Breast epithelium (tissue), 4 donors: ENCODE results near the gene CPNE4. TPM values are rescaled to one million over a fixed set of nuclear protein-coding genes. Genes with fewer than 3 reads are reported as not detected.

Experiments
- DNase-seq, 2 donors: peaks; one replicate each; pipeline ENCODE4 v3.0.0-alpha.2; 2019; ENCODE audit warnings: low spot score in 2 of 2
- H3K27ac ChIP-seq, 2 donors: fragments of 200-600 bp; sonication (generic) in 1 of 2; one replicate each; pipeline ENCODE4 v1.5.1; 2016 to 2019; ENCODE audit warnings: mild to moderate bottlenecking in 1 of 2
- H3K27me3 ChIP-seq, 2 donors: fragments of 200-600 bp; sonication (generic) in 1 of 2; one replicate each; pipeline versions ENCODE4 v1.5.1 to v1.6.0; 2017 to 2019; ENCODE audit warnings: control low read depth in 1 of 2, mild to moderate bottlenecking in 1 of 2
- H3K36me3 ChIP-seq: fragments of 200-600 bp; one replicate; pipeline ENCODE4 v1.5.1; 2019
- H3K4me1 ChIP-seq, 2 donors: fragments of 200-600 bp; sonication (generic); one replicate each; pipeline ENCODE4 v1.5.1; 2016 to 2019; ENCODE audit warnings: control low read depth in 1 of 2
- H3K4me3 ChIP-seq, 3 donors: fragments of 200-600 bp; sonication (generic); 1 replicate in 2 of 3; 2 replicates in 1 of 3; pipeline ENCODE4 v1.5.1; 2016 to 2019; ENCODE audit warnings: mild to moderate bottlenecking in 3 of 3, moderate library complexity in 2 of 3
- H3K9me3 ChIP-seq, 2 donors: fragments of 200-600 bp; sonication (generic) in 1 of 2; one replicate each; pipeline ENCODE4 v1.5.1; 2016 to 2019; ENCODE audit warnings: control low read depth in 1 of 2
- POLR2A ChIP-seq: fragments of 450-650 bp; IDR thresholded peaks from one replicate; pipeline ENCODE4 v1.6.1; 2016; ENCODE audit warnings: antibody characterized with exemption, mild to moderate bottlenecking, moderate library complexity
- POLR2AphosphoS5 ChIP-seq, 3 donors: sonication (generic); formaldehyde crosslinking; IDR thresholded peaks; one replicate each; pipeline ENCODE4 v1.6.1; 2017; ENCODE audit warnings: antibody characterized with exemption in 3 of 3
- intact Hi-C: fragments of 100-400 bp; cut with DNase I; formaldehyde crosslinking; loops from one replicate; pipeline ENCODE4 v1.15.1; 2023; ENCODE audit warnings: low total_unique reads
- total RNA-seq, 3 donors: library from RNA; depleted of rRNA; stranded (reverse); fragments of >200 nt; gene quantifications; one replicate each; pipeline ENCODE4 v1.1.0, GENCODE V29; 2016
- TF ChIP-seq, protein P1 (sequence below), 3 donors: fragments of 450-650 bp; IDR thresholded peaks; one replicate each; pipeline ENCODE4 v1.5.1; 2016 to 2017; ENCODE audit warnings: antibody characterized with exemption in 3 of 3, mild to moderate bottlenecking in 3 of 3, moderate library complexity in 3 of 3

CPNE4 gene
- total RNA-seq, 3 donors from 2014 or later: 0.16 TPM; not detected in 2

DNA sequence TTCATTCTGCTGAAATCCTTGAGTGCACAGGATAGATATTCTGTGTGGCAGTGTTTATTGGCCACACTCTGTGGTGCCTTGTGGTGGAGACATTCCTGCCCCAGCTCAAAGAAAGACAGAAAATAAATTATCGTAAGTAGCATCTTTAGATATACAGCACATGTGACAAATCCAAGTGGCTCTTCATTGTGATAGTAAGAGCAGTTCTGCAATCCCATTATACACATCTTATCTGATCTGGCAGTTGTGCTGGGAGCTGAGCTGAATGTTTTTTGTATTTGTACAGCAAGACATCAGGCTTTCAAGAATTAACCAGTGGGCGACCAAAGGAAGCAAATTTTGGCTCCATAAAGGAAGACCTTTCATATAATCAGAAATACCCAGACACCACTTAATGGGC is 296.7 kb downstream of the CPNE4 start:
- intact Hi-C loops: no loop called here
- H3K27me3 ChIP-seq: no peaks in the 10 kb centered on the region
- no peaks in the 10 kb centered on the region for H3K4me1 ChIP-seq
- no peaks in the 10 kb centered on the region for H3K36me3 ChIP-seq
- no peak overlapping the region for H3K27ac ChIP-seq
- no peak for DNase-seq
- no peak overlapping the region for H3K4me3 ChIP-seq
- no peaks in the 10 kb centered on the region for H3K9me3 ChIP-seq
- TF ChIP-seq POLR2A: no peak
- TF ChIP-seq, protein P1, sequence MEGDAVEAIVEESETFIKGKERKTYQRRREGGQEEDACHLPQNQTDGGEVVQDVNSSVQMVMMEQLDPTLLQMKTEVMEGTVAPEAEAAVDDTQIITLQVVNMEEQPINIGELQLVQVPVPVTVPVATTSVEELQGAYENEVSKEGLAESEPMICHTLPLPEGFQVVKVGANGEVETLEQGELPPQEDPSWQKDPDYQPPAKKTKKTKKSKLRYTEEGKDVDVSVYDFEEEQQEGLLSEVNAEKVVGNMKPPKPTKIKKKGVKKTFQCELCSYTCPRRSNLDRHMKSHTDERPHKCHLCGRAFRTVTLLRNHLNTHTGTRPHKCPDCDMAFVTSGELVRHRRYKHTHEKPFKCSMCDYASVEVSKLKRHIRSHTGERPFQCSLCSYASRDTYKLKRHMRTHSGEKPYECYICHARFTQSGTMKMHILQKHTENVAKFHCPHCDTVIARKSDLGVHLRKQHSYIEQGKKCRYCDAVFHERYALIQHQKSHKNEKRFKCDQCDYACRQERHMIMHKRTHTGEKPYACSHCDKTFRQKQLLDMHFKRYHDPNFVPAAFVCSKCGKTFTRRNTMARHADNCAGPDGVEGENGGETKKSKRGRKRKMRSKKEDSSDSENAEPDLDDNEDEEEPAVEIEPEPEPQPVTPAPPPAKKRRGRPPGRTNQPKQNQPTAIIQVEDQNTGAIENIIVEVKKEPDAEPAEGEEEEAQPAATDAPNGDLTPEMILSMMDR (IDR thresholded peaks at IDR 0.05): no peak
- TF ChIP-seq POLR2AphosphoS5 (IDR thresholded peaks at IDR 0.05): no peak

DNA sequence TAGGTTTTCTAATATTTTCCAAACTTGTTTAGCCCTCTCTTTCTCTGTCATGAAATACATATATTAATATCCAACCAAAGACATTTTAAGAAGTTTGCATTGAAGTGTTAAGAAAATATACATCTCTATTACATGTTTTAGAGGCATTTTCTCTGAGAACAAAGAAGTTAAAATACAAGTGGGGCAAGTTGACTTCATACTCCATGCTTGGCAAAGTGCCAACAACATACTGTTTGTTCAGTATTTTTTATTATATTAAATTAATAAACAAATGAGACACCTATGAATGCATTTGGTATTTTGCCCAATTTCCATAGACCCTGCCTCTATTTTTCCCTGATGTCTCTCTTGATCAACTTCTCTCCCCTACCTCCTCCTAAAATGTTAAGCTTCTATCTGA is 299.3 kb downstream of the CPNE4 start:
- no peak for TF ChIP-seq POLR2AphosphoS5 (IDR thresholded peaks at IDR 0.05)
- TF ChIP-seq, protein P1 (IDR thresholded peaks at IDR 0.05): no peak
- no peak for TF ChIP-seq POLR2A
- intact Hi-C loops: no loop called here
- Histone ChIP-seq H3K4me3 (no peak overlapping the region), H3K27ac (no peak overlapping the region), H3K27me3 (no peaks in the 10 kb centered on the region), H3K36me3 (no peaks in the 10 kb centered on the region), H3K4me1 (no peaks in the 10 kb centered on the region), H3K9me3 (no peaks in the 10 kb centered on the region)
- DNase-seq: no peak

DNA sequence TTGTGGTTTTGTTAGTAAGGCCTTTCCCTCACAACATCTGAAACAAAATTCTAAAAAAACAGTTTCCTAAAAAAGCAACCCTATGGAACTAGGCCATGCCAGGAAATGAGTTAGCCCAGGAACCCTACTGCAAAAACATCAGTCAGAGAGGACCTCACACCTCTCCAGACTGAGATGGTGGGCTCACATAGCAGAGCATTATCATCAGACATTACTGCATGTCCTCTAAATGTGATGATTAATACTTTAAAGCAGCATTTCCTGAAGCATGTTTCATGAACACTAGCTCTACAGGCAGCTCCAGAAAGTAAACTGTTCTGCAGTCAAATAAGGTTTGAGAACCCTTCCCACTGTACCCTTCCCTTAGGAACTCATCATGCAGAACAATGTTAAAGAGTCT is 299.7 kb downstream of the CPNE4 start:
- no peaks in the 10 kb centered on the region for H3K9me3 ChIP-seq
- H3K36me3 ChIP-seq: no peaks in the 10 kb centered on the region
- no peak for DNase-seq
- H3K4me3 ChIP-seq: no peak overlapping the region
- no peaks in the 10 kb centered on the region for H3K27me3 ChIP-seq
- H3K4me1 ChIP-seq: no peaks in the 10 kb centered on the region
- TF ChIP-seq POLR2A (no peak), POLR2AphosphoS5 (IDR thresholded peaks at IDR 0.05) (no peak)
- TF ChIP-seq, protein P1 (IDR thresholded peaks at IDR 0.05): no peak
- no peak overlapping the region for H3K27ac ChIP-seq
- intact Hi-C loops: no loop called here

DNA sequence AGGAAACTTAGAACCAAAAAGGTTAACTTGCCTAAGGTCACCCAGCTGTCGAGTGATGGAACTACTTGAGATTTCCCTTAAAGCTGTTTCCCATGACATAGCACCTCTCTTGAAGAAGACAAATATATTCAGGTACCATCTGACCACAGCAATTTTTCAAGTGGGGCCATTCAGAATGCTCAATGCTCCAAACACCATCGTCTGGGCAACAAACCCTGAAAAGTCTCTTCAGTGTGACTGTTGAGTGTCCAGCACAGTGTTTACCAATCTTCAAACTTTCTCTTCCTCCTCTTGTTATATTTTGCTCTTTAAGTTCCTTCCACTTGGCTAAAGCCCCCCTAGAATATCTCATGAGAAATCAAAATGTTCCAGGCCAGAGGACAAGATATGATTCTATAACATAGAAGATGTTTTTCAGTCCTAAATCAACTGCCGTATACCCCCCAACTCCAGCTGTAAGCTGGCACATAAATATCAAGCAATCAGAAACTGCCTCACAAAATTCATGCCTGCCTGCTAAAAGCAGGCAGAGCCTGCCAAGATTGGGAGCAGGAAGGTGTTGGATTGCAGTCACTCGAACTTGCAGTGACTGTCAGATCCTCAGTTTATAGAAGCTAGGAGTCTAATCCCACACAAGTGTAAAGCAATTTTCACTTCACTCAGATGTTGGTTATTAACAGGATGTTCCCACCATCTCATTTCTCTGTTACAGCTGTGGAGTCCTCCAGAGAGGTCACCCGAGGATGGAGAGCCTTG is 301.6 kb downstream of the CPNE4 start:
- no peak overlapping the region for H3K4me3 ChIP-seq
- no peak for DNase-seq
- TF ChIP-seq POLR2AphosphoS5 (IDR thresholded peaks at IDR 0.05): no peak
- TF ChIP-seq, protein P1 (IDR thresholded peaks at IDR 0.05): no peak
- no peak for TF ChIP-seq POLR2A
- no peaks in the 10 kb centered on the region for H3K36me3 ChIP-seq
- intact Hi-C loops: no loop called here
- H3K4me1 ChIP-seq: no peaks in the 10 kb centered on the region
- no peaks in the 10 kb centered on the region for H3K9me3 ChIP-seq
- H3K27ac ChIP-seq: no peak overlapping the region
- no peaks in the 10 kb centered on the region for H3K27me3 ChIP-seq

DNA sequence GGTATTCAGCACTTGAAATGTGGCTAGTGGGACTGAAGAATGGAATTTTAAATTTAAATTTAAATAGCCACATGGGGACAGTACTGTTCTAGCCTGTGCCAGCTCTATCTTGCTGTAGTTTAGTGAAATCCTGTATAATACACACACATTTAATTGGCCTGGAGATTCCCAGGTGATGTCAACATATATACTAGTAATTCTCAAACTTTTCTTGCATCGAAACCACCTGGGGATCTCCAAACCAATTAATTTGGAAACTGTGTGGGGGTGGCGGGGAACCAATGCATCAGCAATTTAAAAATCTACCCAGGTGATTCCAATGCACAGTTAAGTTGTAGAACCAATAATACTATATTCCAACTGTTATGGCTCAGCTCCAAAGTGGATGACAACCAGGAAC is 303.1 kb downstream of the CPNE4 start:
- no peaks in the 10 kb centered on the region for H3K36me3 ChIP-seq
- TF ChIP-seq POLR2AphosphoS5 (IDR thresholded peaks at IDR 0.05): no peak
- H3K4me3 ChIP-seq: no peak overlapping the region
- no peaks in the 10 kb centered on the region for H3K27me3 ChIP-seq
- no peak overlapping the region for H3K27ac ChIP-seq
- intact Hi-C loops: no loop called here
- no peaks in the 10 kb centered on the region for H3K9me3 ChIP-seq
- no peaks in the 10 kb centered on the region for H3K4me1 ChIP-seq
- DNase-seq: no peak
